Dendritic cell treated with granulocyte-macrophage colony-stimulating factor and Interleukin-4, amounts not matched to agents 40 ng/mL and 50 ng/mL, for 4 days (primary cell): ENCODE measurements around the gene NBEAL2.
A peak's percentile ranks its signal among the peaks of the same experiment; 100 is the strongest.

ENCODE experiments used
- H3K27ac Mint-ChIP-seq: one replicate; pipeline ENCODE4 v1.8.0; 2022; ENCODE audit warnings: mild to moderate bottlenecking, mixed read lengths
- H3K27me3 Mint-ChIP-seq: one replicate; pipeline ENCODE4 v1.8.0; 2022; ENCODE audit warnings: mild to moderate bottlenecking, mixed read lengths
- H3K36me3 Mint-ChIP-seq: one replicate; pipeline ENCODE4 v1.8.0; 2022; ENCODE audit warnings: low read depth, mixed read lengths
- H3K4me1 Mint-ChIP-seq: one replicate; pipeline ENCODE4 v1.8.0; 2022; ENCODE audit warnings: low read depth, mixed read lengths
- H3K4me3 Mint-ChIP-seq: one replicate; pipeline ENCODE4 v1.8.0; 2022; ENCODE audit warnings: mild to moderate bottlenecking, moderate library complexity, mixed read lengths
- H3K9me3 Mint-ChIP-seq: one replicate; pipeline ENCODE4 v1.8.0; 2022; ENCODE audit warnings: mixed read lengths
- intact Hi-C: fragments of 100-400 bp; cut with micrococcal nuclease; formaldehyde crosslinking; loops from one replicate; pipeline ENCODE4 v1.15.0; 2022

NBEAL2 gene

GRCh38 chr3:47000198-47000815 lies 20.8 kb downstream of the NBEAL2 start:
- Mint-ChIP-seq H3K36me3 (peaks cover 99% of the 10 kb centered on the region), H3K4me1 (peaks cover 31% of the 10 kb centered on the region), H3K4me3 (no peak overlapping the region), H3K27me3 (no peaks in the 10 kb centered on the region), H3K27ac (no peak overlapping the region), H3K9me3 (no peaks in the 10 kb centered on the region)
- intact Hi-C loops = no loop called here

- peaks cover 31% of the 10 kb centered on the region for H3K4me1 Mint-ChIP-seq
- peaks cover 99% of the 10 kb centered on the region for H3K36me3 Mint-ChIP-seq
- peak overlapping the region; percentile 21 for H3K27ac Mint-ChIP-seq
- no peaks in the 10 kb centered on the region for H3K27me3 Mint-ChIP-seq
- no peaks in the 10 kb centered on the region for H3K9me3 Mint-ChIP-seq
- intact Hi-C loops = no loop called here
- H3K4me3 Mint-ChIP-seq = no peak overlapping the region
These were observed 21.7 kb downstream of the NBEAL2 start for GRCh38 chr3:47000922-47001730.

- Mint-ChIP-seq H3K27ac (no peak overlapping the region), H3K36me3 (peaks cover 99% of the 10 kb centered on the region), H3K27me3 (no peaks in the 10 kb centered on the region), H3K4me3 (no peak overlapping the region), H3K4me1 (peaks cover 28% of the 10 kb centered on the region), H3K9me3 (no peaks in the 10 kb centered on the region)
- intact Hi-C loops = no loop called here
These were observed 22.3 kb downstream of the NBEAL2 start for GRCh38 chr3:47001731-47002170.

- H3K4me3 Mint-ChIP-seq = no peak overlapping the region
- H3K9me3 Mint-ChIP-seq = no peaks in the 10 kb centered on the region
- intact Hi-C loops = no loop called here
- peaks cover 22% of the 10 kb centered on the region for H3K4me1 Mint-ChIP-seq
- H3K36me3 Mint-ChIP-seq = peaks cover 99% of the 10 kb centered on the region
- no peak overlapping the region for H3K27ac Mint-ChIP-seq
- no peaks in the 10 kb centered on the region for H3K27me3 Mint-ChIP-seq
These were observed 22.9 kb downstream of the NBEAL2 start for GRCh38 chr3:47002171-47003055.

- peaks cover 100% of the 10 kb centered on the region for H3K36me3 Mint-ChIP-seq
- intact Hi-C loops = no loop called here
- no peaks in the 10 kb centered on the region for H3K9me3 Mint-ChIP-seq
- no peaks in the 10 kb centered on the region for H3K27me3 Mint-ChIP-seq
- no peak overlapping the region for H3K4me3 Mint-ChIP-seq
- no peak overlapping the region for H3K27ac Mint-ChIP-seq
- H3K4me1 Mint-ChIP-seq = peaks cover 15% of the 10 kb centered on the region
These were observed 23.6 kb downstream of the NBEAL2 start for GRCh38 chr3:47003056-47003410.

- H3K4me3 Mint-ChIP-seq = no peak overlapping the region
- H3K9me3 Mint-ChIP-seq = no peaks in the 10 kb centered on the region
- H3K36me3 Mint-ChIP-seq = peaks cover 96% of the 10 kb centered on the region
- peaks cover 9% of the 10 kb centered on the region for H3K4me1 Mint-ChIP-seq
- H3K27ac Mint-ChIP-seq = no peak overlapping the region
- H3K27me3 Mint-ChIP-seq = no peaks in the 10 kb centered on the region
- intact Hi-C loops = no loop called here
These were observed 24.2 kb downstream of the NBEAL2 start for GRCh38 chr3:47003461-47004368.

- intact Hi-C loops = no loop called here
- Mint-ChIP-seq H3K4me3 (no peak overlapping the region), H3K36me3 (peaks cover 88% of the 10 kb centered on the region)
These were observed 25.1 kb downstream of the NBEAL2 start for GRCh38 chr3:47004369-47005211.

GRCh38 chr3:47005212-47006144 lies 26.0 kb downstream of the NBEAL2 start:
- H3K4me3 Mint-ChIP-seq = no peak overlapping the region
- peaks cover 86% of the 10 kb centered on the region for H3K36me3 Mint-ChIP-seq
- peaks cover 8% of the 10 kb centered on the region for H3K4me1 Mint-ChIP-seq
- intact Hi-C loops = no loop called here
- peak overlapping the region; percentile 2 for H3K27ac Mint-ChIP-seq
- H3K9me3 Mint-ChIP-seq = no peaks in the 10 kb centered on the region
- H3K27me3 Mint-ChIP-seq = no peaks in the 10 kb centered on the region

More at GRCh38 chr3:47004369-47005211, 25.1 kb downstream of the NBEAL2 start:
- H3K9me3 Mint-ChIP-seq = no peaks in the 10 kb centered on the region
- H3K4me1 Mint-ChIP-seq = peaks cover 8% of the 10 kb centered on the region
- H3K27me3 Mint-ChIP-seq = no peaks in the 10 kb centered on the region
- no peak overlapping the region for H3K27ac Mint-ChIP-seq

GRCh38 chr3:47006145-47006651 lies 26.7 kb downstream of the NBEAL2 start:
- H3K27me3 Mint-ChIP-seq = no peaks in the 10 kb centered on the region
- intact Hi-C loops = no loop called here
- H3K27ac Mint-ChIP-seq = peak overlapping the region; percentile 2
- peaks cover 8% of the 10 kb centered on the region for H3K4me1 Mint-ChIP-seq
- H3K36me3 Mint-ChIP-seq = peaks cover 79% of the 10 kb centered on the region
- H3K9me3 Mint-ChIP-seq = no peaks in the 10 kb centered on the region
- no peak overlapping the region for H3K4me3 Mint-ChIP-seq

- Mint-ChIP-seq H3K9me3 (no peaks in the 10 kb centered on the region), H3K4me1 (peaks cover 8% of the 10 kb centered on the region), H3K27ac (no peak overlapping the region), H3K4me3 (no peak overlapping the region), H3K27me3 (no peaks in the 10 kb centered on the region), H3K36me3 (peaks cover 71% of the 10 kb centered on the region)
- intact Hi-C loops = no loop called here
These were observed 27.5 kb downstream of the NBEAL2 start for GRCh38 chr3:47007001-47007400.

GRCh38 chr3:47007482-47008233 lies 28.2 kb downstream of the NBEAL2 start:
- intact Hi-C loops = no loop called here
- H3K27ac Mint-ChIP-seq = no peak overlapping the region
- H3K36me3 Mint-ChIP-seq = peaks cover 64% of the 10 kb centered on the region
- H3K9me3 Mint-ChIP-seq = no peaks in the 10 kb centered on the region
- H3K27me3 Mint-ChIP-seq = no peaks in the 10 kb centered on the region
- H3K4me3 Mint-ChIP-seq = no peak overlapping the region
- peaks cover 8% of the 10 kb centered on the region for H3K4me1 Mint-ChIP-seq
